CD14-positive monocyte (primary cell): ENCODE results near the gene TBL1XR1. TPM values are rescaled to one million over a fixed set of nuclear protein-coding genes. Genes with fewer than 3 reads are reported as not detected.

ENCODE experiments used
- DNase-seq, 3 donors: peaks; one replicate each; pipeline ENCODE4 v3.0.0-alpha.2; 2011 to 2022
- H2AFZ ChIP-seq: 2 replicates; pipeline ENCODE4 v1.6.0; 2012; ENCODE audit warnings: mild to moderate bottlenecking, low read depth, low read length, inconsistent platforms; ENCODE audit not compliant: insufficient read depth, poor library complexity, severe bottlenecking
- H3K27ac ChIP-seq, 2 donors: 1 replicate in 1 of 2; 2 replicates in 1 of 2; pipeline ENCODE4 v1.5.1; 2012 to 2013; ENCODE audit warnings: low read length in 2 of 2, control low read depth in 1 of 2, inconsistent platforms in 1 of 2, low read depth in 1 of 2, mild to moderate bottlenecking in 1 of 2
- H3K27me3 ChIP-seq, 2 donors: one replicate each; pipeline versions ENCODE4 v1.6.0 to v1.6.1; 2011 to 2013; ENCODE audit warnings: low read length in 2 of 2; ENCODE audit not compliant: control insufficient read depth in 2 of 2, insufficient read depth in 2 of 2
- H3K36me3 ChIP-seq, 2 donors: replicated peaks in 1 of 2; 1 replicate in 1 of 2; 2 replicates in 1 of 2; pipeline versions ENCODE4 v1.5.1 to v1.6.1; 2012 to 2013; ENCODE audit warnings: low read length in 2 of 2, control low read depth in 1 of 2, inconsistent platforms in 1 of 2, mild to moderate bottlenecking in 1 of 2; ENCODE audit not compliant: insufficient read depth in 2 of 2, control insufficient read depth in 1 of 2
- H3K4me1 ChIP-seq, 2 donors: 1 replicate in 1 of 2; 2 replicates in 1 of 2; pipeline versions ENCODE4 v1.5.1 to v1.6.1; 2012 to 2013; ENCODE audit warnings: low read length in 2 of 2, control low read depth in 1 of 2, inconsistent platforms in 1 of 2, mild to moderate bottlenecking in 1 of 2, moderate library complexity in 1 of 2; ENCODE audit not compliant: insufficient read depth in 2 of 2, control insufficient read depth in 1 of 2
- H3K4me2 ChIP-seq: replicated peaks from 2 replicates; pipeline ENCODE3; 2012; ENCODE audit warnings: low read length, moderate library complexity, mild to moderate bottlenecking; ENCODE audit not compliant: poor library complexity, severe bottlenecking; ENCODE audit errors: extremely low read depth
- H3K4me3 ChIP-seq, 3 experiments: fragments of 200-600 bp in 1 of 3; sonication (generic) in 1 of 3; replicated peaks in 1 of 3; 1 replicate in 2 of 3; 2 replicates in 1 of 3; pipeline ENCODE4 v1.5.1; 2011 to 2013; ENCODE audit warnings: low read length in 3 of 3, mild to moderate bottlenecking in 3 of 3, control low read depth in 2 of 3, low read depth in 2 of 3, inconsistent platforms in 1 of 3, moderate library complexity in 1 of 3
- H3K79me2 ChIP-seq: 2 replicates; pipeline ENCODE4 v1.6.0; 2012; ENCODE audit warnings: mild to moderate bottlenecking, control low read depth, inconsistent platforms, low read length, moderate library complexity; ENCODE audit not compliant: insufficient read depth
- H3K9ac ChIP-seq: 2 replicates; pipeline ENCODE4 v1.6.0; 2017; ENCODE audit warnings: low read length, mild to moderate bottlenecking; ENCODE audit not compliant: insufficient read depth, poor library complexity, severe bottlenecking
- H3K9me3 ChIP-seq, 2 donors: replicated peaks in 1 of 2; 1 replicate in 1 of 2; 2 replicates in 1 of 2; pipeline versions ENCODE4 v1.5.1 to v1.6.1; 2012 to 2013; ENCODE audit warnings: low read length in 2 of 2, control low read depth in 1 of 2; ENCODE audit not compliant: control insufficient read depth in 1 of 2, insufficient read depth in 1 of 2
- H4K20me1 ChIP-seq: 2 replicates; pipeline ENCODE4 v1.6.0; 2012; ENCODE audit warnings: mild to moderate bottlenecking, low read length, control low read depth, moderate library complexity; ENCODE audit not compliant: insufficient read depth
- H3K27ac Mint-ChIP-seq, 7 donors: one replicate each; pipeline ENCODE4 v1.8.0; 2020; ENCODE audit warnings: mild to moderate bottlenecking in 7 of 7, mixed read lengths in 7 of 7, moderate library complexity in 6 of 7, inconsistent platforms in 2 of 7
- H3K27me3 Mint-ChIP-seq, 3 donors: one replicate each; pipeline ENCODE4 v1.8.0; 2021 to 2022; ENCODE audit warnings: low read depth in 3 of 3, mild to moderate bottlenecking in 3 of 3, mixed read lengths in 3 of 3, moderate library complexity in 3 of 3, inconsistent platforms in 1 of 3
- H3K36me3 Mint-ChIP-seq, 2 donors: one replicate each; pipeline ENCODE4 v1.8.0; 2020; ENCODE audit warnings: mixed read lengths in 2 of 2, inconsistent platforms in 1 of 2, mild to moderate bottlenecking in 1 of 2
- H3K4me1 Mint-ChIP-seq: one replicate; pipeline ENCODE4 v1.8.0; 2020; ENCODE audit warnings: mild to moderate bottlenecking, mixed read lengths
- H3K4me3 Mint-ChIP-seq, 2 donors: one replicate each; pipeline ENCODE4 v1.8.0; 2020; ENCODE audit warnings: mild to moderate bottlenecking in 2 of 2, mixed read lengths in 2 of 2, moderate library complexity in 1 of 2
- H3K9me3 Mint-ChIP-seq, 7 donors: one replicate each; pipeline ENCODE4 v1.8.0; 2020 to 2022; ENCODE audit warnings: mixed read lengths in 7 of 7, mild to moderate bottlenecking in 6 of 7, moderate library complexity in 6 of 7, inconsistent platforms in 2 of 7
- WGBS: methylation state at CpG from one replicate; pipeline ENCODE4 v1.1.5; 2013; ENCODE audit warnings: missing lambda C conversion rate; ENCODE audit not compliant: insufficient coverage; 5-methylcytosine and 5-hydroxymethylcytosine counted together
- intact Hi-C, 2 donors: fragments of 100-400 bp; cut with micrococcal nuclease; formaldehyde crosslinking; loops; one replicate each; pipeline versions ENCODE4 v1.15.0 to v1.15.1; 2023
- polyA plus RNA-seq, 3 donors: library from polyadenylated mRNA; depleted of rRNA in 1 of 3; unstranded in 2 of 3; stranded (reverse) in 1 of 3; fragments of 300-500 nt in 2 of 3; fragments of >200 nt in 1 of 3; fragmentation: Illumina TruSeq in 2 of 3; gene quantifications; 1 replicate in 2 of 3; 2 replicates in 1 of 3; pipeline ENCODE4 v1.2.3, GENCODE V29; 2012 to 2021
- TF ChIP-seq, protein P1 (sequence below): fragments of 200-600 bp; IDR thresholded peaks from one replicate; pipeline ENCODE4 v1.8.0; 2022; ENCODE audit warnings: antibody characterized with exemption, mild to moderate bottlenecking

TBL1XR1 gene
- polyA plus RNA-seq, 3 donors: 10.2 to 20.4 (median 18.3) TPM

DNA sequence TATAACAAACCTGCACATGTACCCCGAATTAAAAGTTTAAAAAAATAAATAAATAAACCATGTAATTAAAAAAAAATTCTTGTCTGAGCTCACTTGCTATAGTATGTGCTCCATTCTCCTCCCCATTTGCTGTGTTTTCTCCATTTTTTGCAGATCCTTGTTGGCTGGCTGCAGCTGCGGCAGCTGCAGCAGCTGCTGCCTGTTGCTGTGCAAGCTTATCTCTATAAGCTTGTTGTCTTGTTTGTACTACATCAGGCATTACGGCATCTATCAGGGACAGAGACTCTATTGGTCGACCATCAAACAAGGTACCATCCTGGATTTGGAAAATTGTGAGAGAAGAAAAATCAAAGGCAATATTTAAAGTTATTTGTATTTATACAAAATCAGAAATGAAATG, 145.9 kb downstream of the TBL1XR1 start:
- Histone ChIP-seq H3K27me3 (no peaks in the 10 kb centered on the region), H3K36me3 (peaks cover 47 to 66% of the 10 kb centered on the region in 2 donors), H4K20me1 (peaks cover 9% of the 10 kb centered on the region), H3K79me2 (peaks cover 18% of the 10 kb centered on the region), H2AFZ (no peak overlapping the region), H3K9me3 (no peaks in the 10 kb centered on the region), H3K4me1 (no peaks in the 10 kb centered on the region), H3K27ac (no peak overlapping the region), H3K4me2 (no peak overlapping the region), H3K4me3 (no peak overlapping the region), H3K9ac (no peak overlapping the region)
- TF ChIP-seq, protein P1, sequence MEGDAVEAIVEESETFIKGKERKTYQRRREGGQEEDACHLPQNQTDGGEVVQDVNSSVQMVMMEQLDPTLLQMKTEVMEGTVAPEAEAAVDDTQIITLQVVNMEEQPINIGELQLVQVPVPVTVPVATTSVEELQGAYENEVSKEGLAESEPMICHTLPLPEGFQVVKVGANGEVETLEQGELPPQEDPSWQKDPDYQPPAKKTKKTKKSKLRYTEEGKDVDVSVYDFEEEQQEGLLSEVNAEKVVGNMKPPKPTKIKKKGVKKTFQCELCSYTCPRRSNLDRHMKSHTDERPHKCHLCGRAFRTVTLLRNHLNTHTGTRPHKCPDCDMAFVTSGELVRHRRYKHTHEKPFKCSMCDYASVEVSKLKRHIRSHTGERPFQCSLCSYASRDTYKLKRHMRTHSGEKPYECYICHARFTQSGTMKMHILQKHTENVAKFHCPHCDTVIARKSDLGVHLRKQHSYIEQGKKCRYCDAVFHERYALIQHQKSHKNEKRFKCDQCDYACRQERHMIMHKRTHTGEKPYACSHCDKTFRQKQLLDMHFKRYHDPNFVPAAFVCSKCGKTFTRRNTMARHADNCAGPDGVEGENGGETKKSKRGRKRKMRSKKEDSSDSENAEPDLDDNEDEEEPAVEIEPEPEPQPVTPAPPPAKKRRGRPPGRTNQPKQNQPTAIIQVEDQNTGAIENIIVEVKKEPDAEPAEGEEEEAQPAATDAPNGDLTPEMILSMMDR: no peak
- H3K9me3 Mint-ChIP-seq: no peaks in the 10 kb centered on the region
- peaks cover 38 to 49% of the 10 kb centered on the region in 2 donors for H3K36me3 Mint-ChIP-seq
- H3K27me3 Mint-ChIP-seq: no peaks in the 10 kb centered on the region
- DNase-seq: no peak
- no peaks in the 10 kb centered on the region for H3K4me1 Mint-ChIP-seq
- H3K27ac Mint-ChIP-seq: peak overlapping the region in 1 of 7 donors; percentile 82
- WGBS: 100% methylated on average over 1 of the region's 4 CpGs
- no peak overlapping the region for H3K4me3 Mint-ChIP-seq
- intact Hi-C loops: loop anchor here in 1 of 2 donors (5.0 kb wide), 1 partner anchor 146 kb away; the partner anchor contains the start of gene TBL1XR1

DNA sequence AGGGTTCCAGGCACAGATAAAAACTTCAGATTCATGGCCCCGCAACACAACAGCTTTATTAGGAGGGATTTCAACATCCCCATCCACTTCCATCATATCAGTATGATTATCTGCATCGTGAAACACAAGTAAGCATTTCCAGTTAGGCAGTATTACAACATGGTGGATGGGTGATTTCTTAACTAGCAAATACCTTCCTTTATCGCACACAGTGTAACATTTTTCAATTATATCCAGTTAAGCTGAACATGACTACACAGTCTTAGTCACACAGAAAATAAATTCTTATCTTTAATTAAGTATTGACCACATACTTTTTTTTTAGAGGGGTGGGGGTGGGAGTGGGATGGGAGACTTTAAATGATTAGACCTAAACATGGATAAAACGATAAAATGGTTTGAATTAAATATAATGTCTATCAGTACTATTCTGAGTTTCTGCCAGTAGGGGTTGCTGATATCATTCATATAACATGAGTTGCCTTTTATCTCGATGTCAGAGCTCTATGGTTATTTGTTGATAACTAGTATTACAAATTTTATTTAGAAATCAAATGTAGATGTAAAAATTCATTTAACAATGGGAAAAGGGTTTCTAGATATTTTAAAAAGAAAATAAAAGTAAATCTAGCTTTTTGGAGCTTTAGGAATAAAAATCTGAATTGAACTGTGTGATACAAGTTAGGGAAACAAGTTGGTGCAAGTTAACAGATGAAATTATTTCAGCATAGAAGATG, 146.6 kb downstream of the TBL1XR1 start:
- H3K4me1 Mint-ChIP-seq: no peaks in the 10 kb centered on the region
- WGBS: no CpG with 5 or more reads among the region's 5 CpGs
- peaks cover 45 to 56% of the 10 kb centered on the region in 2 donors for H3K36me3 Mint-ChIP-seq
- H3K4me3 ChIP-seq: no peak overlapping the region
- no peak overlapping the region for H3K4me2 ChIP-seq
- intact Hi-C loops: loop anchor here in 1 of 2 donors (5.0 kb wide), 1 partner anchor 147 kb away; the partner anchor contains the start of gene TBL1XR1
- H3K9ac ChIP-seq: no peak overlapping the region
- no peaks in the 10 kb centered on the region for H3K9me3 Mint-ChIP-seq
- no peak overlapping the region for H3K27ac Mint-ChIP-seq
- no peaks in the 10 kb centered on the region for H3K27me3 ChIP-seq
- peaks cover 2% of the 10 kb centered on the region for H4K20me1 ChIP-seq
- no peak overlapping the region for H3K4me3 Mint-ChIP-seq
- H2AFZ ChIP-seq: no peak overlapping the region
- H3K79me2 ChIP-seq: peaks cover 10% of the 10 kb centered on the region
- peak; percentile 18 to 54 (median 33) for DNase-seq
- no peaks in the 10 kb centered on the region for H3K27me3 Mint-ChIP-seq
- no peaks in the 10 kb centered on the region for H3K9me3 ChIP-seq
- no peaks in the 10 kb centered on the region for H3K4me1 ChIP-seq
- no peak overlapping the region for H3K27ac ChIP-seq
- peaks cover 54 to 73% of the 10 kb centered on the region in 2 donors for H3K36me3 ChIP-seq
- TF ChIP-seq, protein P1: peak; percentile 75
